ENCODE results near the gene SLC16A13. TPM values are rescaled to one million over a fixed set of nuclear protein-coding genes. Genes with fewer than 3 reads are reported as not detected.

The SLC16A13 gene
- total and polyA plus RNA-seq, 2 donors (not counting 1 experiment from before 2014, with no cell fraction given) = 1.3 to 1.4 TPM

DNA sequence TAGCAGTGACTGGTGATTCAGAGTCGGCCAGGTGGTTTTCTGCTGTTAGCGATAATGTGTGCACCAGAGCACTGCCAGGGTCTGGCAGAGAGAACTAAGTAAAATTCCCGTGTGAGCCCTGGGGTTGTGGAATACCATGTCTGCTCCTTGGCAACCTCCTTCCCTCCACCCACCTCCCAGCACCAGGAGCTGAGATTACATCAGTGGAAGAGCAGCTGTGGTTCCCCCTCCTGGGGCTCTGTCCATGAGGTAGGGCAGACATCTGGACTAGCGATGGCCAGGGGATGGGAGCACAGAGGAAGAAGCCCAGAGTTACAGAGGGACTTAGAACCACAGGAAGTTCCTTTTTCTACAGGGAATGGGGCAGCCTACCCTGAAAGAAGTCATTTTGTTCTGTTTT lies 28.4 kb downstream of the SLC16A13 start:
- no peaks in the 10 kb centered on the region for H4K20me1 ChIP-seq (ENCODE audit: control insufficient read depth, extremely low read depth, insufficient read depth, low read length)
- H2AFZ ChIP-seq (ENCODE audit: low read length) = no peak overlapping the region
- H3K4me1 ChIP-seq (ENCODE audit: control insufficient read depth, extremely low read depth, insufficient read depth, low read length) = peaks cover 3% of the 10 kb centered on the region
- H3K9me3 ChIP-seq (ENCODE audit: control insufficient read depth, insufficient read depth, low read depth, low read length) = no peaks in the 10 kb centered on the region
- H3K9ac ChIP-seq (ENCODE audit: insufficient read depth, low read length) = no peak overlapping the region
- no peaks in the 10 kb centered on the region for H3K36me3 ChIP-seq (ENCODE audit: control insufficient read depth, insufficient read depth, low read length)
- peaks cover 10% of the 10 kb centered on the region for H3K27me3 ChIP-seq (ENCODE audit: control insufficient read depth, insufficient read depth, low read length)
- TF ChIP-seq, protein P1, sequence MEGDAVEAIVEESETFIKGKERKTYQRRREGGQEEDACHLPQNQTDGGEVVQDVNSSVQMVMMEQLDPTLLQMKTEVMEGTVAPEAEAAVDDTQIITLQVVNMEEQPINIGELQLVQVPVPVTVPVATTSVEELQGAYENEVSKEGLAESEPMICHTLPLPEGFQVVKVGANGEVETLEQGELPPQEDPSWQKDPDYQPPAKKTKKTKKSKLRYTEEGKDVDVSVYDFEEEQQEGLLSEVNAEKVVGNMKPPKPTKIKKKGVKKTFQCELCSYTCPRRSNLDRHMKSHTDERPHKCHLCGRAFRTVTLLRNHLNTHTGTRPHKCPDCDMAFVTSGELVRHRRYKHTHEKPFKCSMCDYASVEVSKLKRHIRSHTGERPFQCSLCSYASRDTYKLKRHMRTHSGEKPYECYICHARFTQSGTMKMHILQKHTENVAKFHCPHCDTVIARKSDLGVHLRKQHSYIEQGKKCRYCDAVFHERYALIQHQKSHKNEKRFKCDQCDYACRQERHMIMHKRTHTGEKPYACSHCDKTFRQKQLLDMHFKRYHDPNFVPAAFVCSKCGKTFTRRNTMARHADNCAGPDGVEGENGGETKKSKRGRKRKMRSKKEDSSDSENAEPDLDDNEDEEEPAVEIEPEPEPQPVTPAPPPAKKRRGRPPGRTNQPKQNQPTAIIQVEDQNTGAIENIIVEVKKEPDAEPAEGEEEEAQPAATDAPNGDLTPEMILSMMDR (conservative IDR thresholded peaks at IDR 0.05 in 1 of 2, IDR thresholded peaks at IDR 0.05 in 1 of 2; ENCODE audit: low read depth in 1 of 2, low read length in 2 of 2) = no peak
- no peak for TF ChIP-seq EZH2 (IDR thresholded peaks at IDR 0.05; ENCODE audit: low read length, missing control alignments)
- H3K4me3 ChIP-seq (replicated peaks in 1 of 4; ENCODE audit: control extremely low read depth in 1 of 4, insufficient read depth in 1 of 4, low read depth in 3 of 4, low read length in 4 of 4) = no peak overlapping the region
- no peak overlapping the region for H3K4me2 ChIP-seq (ENCODE audit: extremely low read depth, insufficient read depth, low read length)
- peak in 1 of 2 donors; percentile 79 for DNase-seq (ENCODE audit: low read depth in 2 of 2)
- no peak overlapping the region for H3K27ac ChIP-seq (ENCODE audit: insufficient read depth, low read length)
- no peaks in the 10 kb centered on the region for H3K79me2 ChIP-seq (ENCODE audit: control insufficient read depth, insufficient read depth, low read length)

DNA sequence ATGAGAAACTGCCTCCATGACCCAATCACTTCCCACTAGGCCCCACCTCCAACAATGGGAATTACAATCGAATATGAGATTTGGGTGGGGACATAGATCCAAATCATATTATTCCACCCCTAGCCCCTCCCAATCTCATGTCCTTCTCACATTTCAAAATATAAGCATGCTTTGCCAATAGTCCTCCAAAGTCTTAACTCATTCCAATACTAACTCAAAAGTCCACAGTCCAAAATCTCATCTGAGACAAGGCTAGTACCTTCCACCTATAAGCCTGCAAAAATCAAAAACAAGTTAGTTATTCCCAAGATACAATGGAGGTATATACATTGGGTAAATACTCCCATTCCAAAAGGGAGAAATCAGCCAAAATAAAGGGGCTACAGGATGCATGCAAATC lies 31.4 kb downstream of the SLC16A13 start:
- no peaks in the 10 kb centered on the region for H3K36me3 ChIP-seq (ENCODE audit: control insufficient read depth, insufficient read depth, low read length)
- TF ChIP-seq, protein P1 (conservative IDR thresholded peaks at IDR 0.05 in 1 of 2, IDR thresholded peaks at IDR 0.05 in 1 of 2; ENCODE audit: low read depth in 1 of 2, low read length in 2 of 2) = no peak
- TF ChIP-seq EZH2 (IDR thresholded peaks at IDR 0.05; ENCODE audit: low read length, missing control alignments) = no peak
- no peak overlapping the region for H3K9ac ChIP-seq (ENCODE audit: insufficient read depth, low read length)
- no peaks in the 10 kb centered on the region for H4K20me1 ChIP-seq (ENCODE audit: control insufficient read depth, extremely low read depth, insufficient read depth, low read length)
- no peak overlapping the region for H3K4me2 ChIP-seq (ENCODE audit: extremely low read depth, insufficient read depth, low read length)
- no peak overlapping the region for H3K4me3 ChIP-seq (replicated peaks in 1 of 4; ENCODE audit: control extremely low read depth in 1 of 4, insufficient read depth in 1 of 4, low read depth in 3 of 4, low read length in 4 of 4)
- H3K79me2 ChIP-seq (ENCODE audit: control insufficient read depth, insufficient read depth, low read length) = no peaks in the 10 kb centered on the region
- H2AFZ ChIP-seq (ENCODE audit: low read length) = no peak overlapping the region
- no peaks in the 10 kb centered on the region for H3K4me1 ChIP-seq (ENCODE audit: control insufficient read depth, extremely low read depth, insufficient read depth, low read length)
- DNase-seq (ENCODE audit: low read depth in 2 of 2) = no peak
- H3K27me3 ChIP-seq (ENCODE audit: control insufficient read depth, insufficient read depth, low read length) = peaks cover 13% of the 10 kb centered on the region
- no peaks in the 10 kb centered on the region for H3K9me3 ChIP-seq (ENCODE audit: control insufficient read depth, insufficient read depth, low read depth, low read length)
- no peak overlapping the region for H3K27ac ChIP-seq (ENCODE audit: insufficient read depth, low read length)

DNA sequence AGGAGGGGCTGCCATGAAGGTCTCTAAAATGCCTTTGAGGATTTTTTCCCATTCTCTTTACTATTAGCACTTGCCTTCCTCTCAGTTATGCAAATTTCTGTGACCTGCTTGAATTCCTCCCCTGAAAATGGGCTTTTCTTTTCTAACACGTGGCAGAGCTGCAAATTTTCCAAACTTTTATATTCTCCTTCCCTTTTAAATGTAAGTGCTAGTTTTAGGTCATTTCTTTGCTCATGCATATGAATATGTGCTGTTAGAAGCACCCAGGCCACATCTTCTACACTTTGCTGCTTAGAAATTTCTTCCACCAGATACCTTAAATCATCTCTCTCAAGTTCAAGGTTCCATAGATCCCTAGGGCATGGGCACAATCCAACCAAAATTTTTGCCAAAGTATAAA lies 32.5 kb downstream of the SLC16A13 start:
- Histone ChIP-seq H3K9ac (ENCODE audit: insufficient read depth, low read length) (no peak overlapping the region), H3K4me3 (replicated peaks in 1 of 4; ENCODE audit: control extremely low read depth in 1 of 4, insufficient read depth in 1 of 4, low read depth in 3 of 4, low read length in 4 of 4) (no peak overlapping the region), H3K27me3 (ENCODE audit: control insufficient read depth, insufficient read depth, low read length) (peaks cover 14% of the 10 kb centered on the region), H3K4me2 (ENCODE audit: extremely low read depth, insufficient read depth, low read length) (no peak overlapping the region), H2AFZ (ENCODE audit: low read length) (no peak overlapping the region), H3K4me1 (ENCODE audit: control insufficient read depth, extremely low read depth, insufficient read depth, low read length) (no peaks in the 10 kb centered on the region), H3K27ac (ENCODE audit: insufficient read depth, low read length) (no peak overlapping the region), H3K36me3 (ENCODE audit: control insufficient read depth, insufficient read depth, low read length) (no peaks in the 10 kb centered on the region), H3K79me2 (ENCODE audit: control insufficient read depth, insufficient read depth, low read length) (no peaks in the 10 kb centered on the region), H4K20me1 (ENCODE audit: control insufficient read depth, extremely low read depth, insufficient read depth, low read length) (no peaks in the 10 kb centered on the region), H3K9me3 (ENCODE audit: control insufficient read depth, insufficient read depth, low read depth, low read length) (no peaks in the 10 kb centered on the region)
- no peak for DNase-seq (ENCODE audit: low read depth in 2 of 2)
- TF ChIP-seq, protein P1 (conservative IDR thresholded peaks at IDR 0.05 in 1 of 2, IDR thresholded peaks at IDR 0.05 in 1 of 2; ENCODE audit: low read depth in 1 of 2, low read length in 2 of 2) = no peak
- no peak for TF ChIP-seq EZH2 (IDR thresholded peaks at IDR 0.05; ENCODE audit: low read length, missing control alignments)
